Stimulated activated CD8-positive, alpha-beta memory T cell treated with anti-CD3 and anti-CD28 coated beads, Interleukin-7, amount 100 ng/mL, for 24 hours (primary cell): ENCODE measurements around the gene ACSL3.
"Not testable (repeated sequence)": the region's sequence is repeated elsewhere in the genome, so short reads cannot be mapped to it uniquely, and the experiment has no call there.

Experiments used
- DNase-seq: peaks from one replicate; pipeline ENCODE4 v3.0.0-alpha.2; 2020; ENCODE audit warnings: low read depth

Gene ACSL3

GRCh38 chr2:222851956-222852617 lies 8.7 kb upstream of the ACSL3 start:
- no peak for DNase-seq

- DNase-seq: no peak
Observed at GRCh38 chr2:222854773-222855700, 5.8 kb upstream of the ACSL3 start.

DNA sequence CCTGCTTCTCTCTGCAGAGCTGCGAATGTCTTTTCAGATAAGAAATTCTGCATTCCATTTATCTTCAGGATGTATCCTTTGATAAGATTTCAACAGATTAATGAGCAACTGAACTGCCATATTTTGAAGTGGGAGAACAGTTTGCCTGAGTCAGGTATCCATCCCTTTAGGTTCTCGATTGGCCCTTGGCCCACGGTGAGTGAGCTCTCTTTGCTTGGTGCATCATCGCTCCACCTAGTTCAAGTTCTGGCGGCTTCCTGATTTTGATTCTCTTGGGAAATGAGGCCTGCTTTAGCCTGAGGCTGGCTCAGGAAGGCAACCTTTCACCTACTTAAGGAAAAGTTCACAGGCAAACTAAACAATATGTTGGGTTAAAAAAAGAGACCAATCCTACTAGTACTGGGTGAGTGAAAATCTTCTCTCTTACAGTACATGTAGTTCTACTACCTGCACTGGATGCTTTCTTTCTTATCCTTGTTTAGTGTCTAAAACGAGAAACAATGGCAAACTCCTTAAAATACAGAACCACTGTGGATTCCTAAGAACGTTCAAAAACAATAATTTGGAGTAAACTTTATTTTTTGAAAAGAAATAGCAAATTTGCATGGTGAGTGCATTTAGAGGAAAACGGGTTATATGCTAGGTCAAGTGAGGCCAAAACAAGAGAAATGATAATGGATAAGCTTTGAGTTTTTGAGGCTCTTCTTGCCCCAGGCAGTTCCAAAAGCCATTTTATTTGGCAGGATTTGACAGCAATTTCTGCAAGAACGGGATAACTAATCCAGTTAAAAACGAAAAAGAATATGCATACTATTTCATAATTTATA lies 837 bp upstream of the ACSL3 start:
- DNase-seq: no peak

GRCh38 chr2:222861411-222862105 lies 722 bp downstream of the ACSL3 start:
- peak; percentile 17 for DNase-seq

GRCh38 chr2:222862106-222862908 lies 1.5 kb downstream of the ACSL3 start:
- no peak for DNase-seq

DNA sequence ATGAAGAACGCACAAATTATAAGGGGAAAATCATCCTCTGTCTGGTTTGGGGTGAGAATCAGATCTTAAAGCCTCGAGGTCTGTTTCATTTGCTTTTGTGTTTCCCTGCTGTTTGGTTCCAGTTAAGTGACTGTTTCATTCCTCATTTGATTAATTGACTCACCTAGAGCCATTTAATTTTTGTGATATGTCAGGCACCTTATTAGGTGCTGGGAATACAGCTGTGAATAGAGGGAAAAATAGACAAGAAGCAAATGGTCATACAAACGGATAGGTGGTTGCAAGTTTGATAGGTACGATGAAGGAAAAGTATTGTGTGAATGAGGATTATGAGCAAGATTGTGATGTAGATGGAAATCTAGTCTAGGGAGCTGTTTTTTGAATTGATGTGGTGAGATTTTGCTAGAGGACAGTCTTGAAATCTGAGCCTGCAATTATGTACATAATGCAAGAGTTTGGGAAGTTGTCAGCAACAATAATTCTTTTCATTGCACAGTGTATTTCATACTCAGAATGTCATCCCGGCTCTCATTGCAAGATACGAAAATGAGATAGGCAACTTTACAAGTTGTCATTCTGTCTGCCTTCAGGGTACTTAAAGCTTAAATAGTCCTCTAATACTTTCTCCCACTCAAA lies 2.2 kb downstream of the ACSL3 start:
- DNase-seq: no peak

DNA sequence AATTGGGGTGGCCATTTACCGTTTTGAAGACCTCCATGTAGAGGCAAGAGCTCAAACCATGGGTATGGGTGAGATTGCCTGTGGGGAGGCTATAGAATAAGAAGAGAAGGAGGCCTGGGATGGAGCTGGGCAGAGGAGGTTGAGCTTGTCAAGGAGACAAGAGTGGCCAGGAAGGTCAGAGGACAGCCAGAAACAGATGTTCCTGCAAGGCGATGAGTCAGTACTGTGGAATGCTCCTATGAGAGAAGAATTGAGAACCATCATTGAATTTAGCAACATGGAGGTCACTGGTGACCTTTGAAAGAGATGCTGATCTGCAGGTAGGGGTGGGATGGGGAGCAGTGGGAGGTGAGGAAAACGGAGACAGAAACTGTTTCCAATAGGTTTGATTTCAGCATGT lies 3.5 kb downstream of the ACSL3 start:
- DNase-seq: no peak

DNA sequence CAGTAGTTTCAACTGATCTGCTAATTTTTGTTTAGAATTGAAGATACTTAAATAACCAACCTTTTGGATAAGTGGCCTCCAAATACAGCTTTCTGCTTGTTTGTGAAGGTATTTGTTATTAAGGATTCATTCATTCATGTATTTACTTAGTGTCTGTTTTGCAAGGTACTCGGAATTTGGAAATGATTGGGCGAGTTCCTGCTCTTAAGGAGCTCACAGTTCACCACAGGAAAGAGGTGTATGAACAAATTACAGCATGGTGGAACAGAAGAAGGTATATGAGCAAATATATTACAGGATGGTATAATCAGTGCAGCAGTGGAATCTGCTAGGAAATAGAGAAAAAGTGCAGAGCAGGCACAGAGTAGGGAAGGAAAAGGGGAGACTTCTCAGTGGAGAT lies 4.5 kb downstream of the ACSL3 start:
- DNase-seq: no peak

DNA sequence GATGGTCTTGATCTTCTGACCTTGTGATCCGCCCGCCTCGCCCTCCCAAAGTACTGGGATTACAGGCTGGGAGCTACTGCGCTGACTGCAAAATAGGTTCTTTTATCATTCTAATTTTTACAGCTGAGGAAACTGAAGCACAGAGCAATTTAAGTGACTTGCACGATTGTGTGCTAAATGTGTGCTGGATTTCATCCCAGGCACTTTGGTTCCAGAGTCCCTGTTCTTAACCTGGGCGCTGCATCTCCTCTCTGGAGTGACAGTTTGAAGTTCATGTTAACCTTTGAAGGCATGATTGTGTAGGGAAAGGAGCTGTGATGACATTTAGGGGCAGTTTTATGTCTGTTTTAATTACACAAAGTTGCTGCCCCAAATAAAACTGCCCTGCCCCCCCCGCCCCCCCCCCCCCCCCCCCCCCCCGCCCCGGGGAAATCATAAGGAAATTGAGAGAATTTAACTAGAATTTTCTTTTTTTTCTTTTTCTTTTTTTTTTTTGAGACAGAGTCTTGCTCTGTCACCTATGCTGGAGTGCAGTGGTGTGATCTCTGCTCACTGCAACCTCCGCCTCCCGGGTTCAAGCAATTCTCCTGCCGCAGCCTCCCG lies 5.6 kb downstream of the ACSL3 start:
- no peak for DNase-seq

DNA sequence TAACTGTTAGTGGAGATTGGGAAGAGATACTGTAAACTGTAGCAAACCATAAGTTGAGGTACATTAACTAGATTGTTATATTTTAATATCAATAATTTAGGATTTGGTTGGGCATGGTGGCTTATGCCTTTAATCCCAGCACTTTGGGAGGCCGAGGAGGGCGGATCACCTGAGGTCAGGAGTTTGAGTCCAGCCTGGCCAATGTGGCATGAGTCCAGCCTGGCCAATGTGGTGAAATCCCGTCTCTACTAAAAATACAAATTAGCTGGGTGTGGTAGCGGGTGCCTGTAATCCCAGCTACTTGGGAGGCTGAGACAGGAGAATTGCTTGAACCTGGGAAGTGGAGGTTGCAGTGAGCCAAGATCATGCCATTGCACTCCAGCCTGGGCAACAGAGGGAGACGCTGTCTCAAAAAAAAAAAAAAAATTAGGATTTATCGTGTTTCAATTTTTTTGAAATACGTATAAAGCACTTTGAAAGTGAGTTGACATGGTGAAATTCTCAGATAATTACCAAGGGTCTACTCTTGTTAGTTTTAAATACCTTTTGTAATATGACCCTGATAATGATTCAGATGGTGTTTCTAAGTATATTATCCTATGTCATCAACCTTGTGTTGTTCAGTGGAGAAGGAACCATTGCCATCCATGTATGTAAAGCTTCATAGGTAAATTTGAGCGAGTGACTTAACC lies 7.9 kb downstream of the ACSL3 start:
- DNase-seq: not testable (repeated sequence)

- DNase-seq: no peak
Observed at GRCh38 chr2:222869252-222869560, 8.4 kb downstream of the ACSL3 start.

GRCh38 chr2:222871291-222871690 lies 10.5 kb downstream of the ACSL3 start:
- no peak for DNase-seq

DNA sequence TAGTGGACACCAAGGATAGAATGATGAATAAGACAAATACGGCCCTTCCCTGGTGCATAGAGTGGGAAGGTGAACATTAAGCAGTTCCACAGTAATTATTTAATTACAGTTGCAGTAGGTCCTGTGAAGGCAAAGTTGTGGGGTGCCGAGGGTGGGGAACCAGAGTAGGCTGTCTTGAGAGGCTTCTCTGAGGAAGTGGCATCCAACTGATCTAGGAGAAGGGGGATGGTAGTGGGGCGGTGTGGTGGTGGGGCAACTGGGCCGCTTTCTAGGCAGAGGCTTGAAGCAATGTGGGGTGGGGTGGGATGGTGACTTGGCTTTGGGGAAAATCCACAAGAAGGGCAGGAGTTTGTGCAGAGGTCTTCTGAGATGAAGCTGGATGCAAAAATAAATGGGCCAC lies 11.7 kb downstream of the ACSL3 start:
- no peak for DNase-seq

GRCh38 chr2:222875482-222875881 lies 14.6 kb downstream of the ACSL3 start:
- DNase-seq: no peak

DNA sequence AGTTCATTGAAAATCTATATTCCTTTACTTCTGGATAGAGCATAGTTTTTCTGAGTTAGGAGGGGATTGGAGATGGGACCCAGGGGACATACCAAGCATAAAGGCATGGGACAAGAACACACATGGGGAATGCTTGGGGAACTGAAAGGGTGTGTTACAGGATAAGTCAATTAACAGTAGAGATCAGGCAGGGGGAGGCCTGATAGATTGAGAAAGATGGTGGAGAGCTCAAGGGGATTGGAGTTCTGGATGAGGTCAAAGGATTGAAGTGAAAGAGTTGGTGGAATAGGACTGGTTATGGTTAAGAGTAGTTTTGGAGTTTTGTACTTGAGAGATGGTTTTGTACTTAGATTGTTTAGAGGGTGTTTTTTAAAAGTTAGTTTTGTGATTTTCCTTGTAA lies 16.1 kb downstream of the ACSL3 start:
- no peak for DNase-seq

- DNase-seq: no peak
Observed at GRCh38 chr2:222877556-222878300, 16.9 kb downstream of the ACSL3 start.

DNA sequence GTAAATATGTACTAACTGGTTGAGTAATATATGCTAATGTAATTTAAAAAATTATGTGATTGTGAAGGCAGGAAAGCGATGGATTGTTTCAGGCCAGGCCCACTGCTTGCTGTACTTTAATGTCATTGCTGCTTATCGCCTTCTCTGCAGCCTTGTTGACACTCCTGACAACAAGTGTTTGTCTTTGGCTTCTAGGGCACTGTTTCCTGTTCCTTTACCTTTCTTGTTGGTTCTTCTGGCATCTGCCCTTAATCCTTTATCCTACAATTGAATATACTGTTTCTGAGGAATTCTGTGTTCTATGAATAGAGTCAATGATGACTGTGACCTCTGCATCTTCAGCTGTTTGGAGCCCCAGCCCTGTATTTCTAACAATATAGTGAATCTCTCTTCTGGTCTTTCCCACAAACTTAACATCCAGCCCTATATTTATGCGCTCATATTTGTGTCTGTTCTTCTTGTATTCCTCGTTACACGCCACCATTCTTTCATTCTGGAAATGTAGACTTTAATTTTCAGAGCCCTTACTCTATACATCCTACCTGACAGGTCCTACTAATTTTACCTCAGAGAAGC lies 17.6 kb downstream of the ACSL3 start:
- no peak for DNase-seq

DNA sequence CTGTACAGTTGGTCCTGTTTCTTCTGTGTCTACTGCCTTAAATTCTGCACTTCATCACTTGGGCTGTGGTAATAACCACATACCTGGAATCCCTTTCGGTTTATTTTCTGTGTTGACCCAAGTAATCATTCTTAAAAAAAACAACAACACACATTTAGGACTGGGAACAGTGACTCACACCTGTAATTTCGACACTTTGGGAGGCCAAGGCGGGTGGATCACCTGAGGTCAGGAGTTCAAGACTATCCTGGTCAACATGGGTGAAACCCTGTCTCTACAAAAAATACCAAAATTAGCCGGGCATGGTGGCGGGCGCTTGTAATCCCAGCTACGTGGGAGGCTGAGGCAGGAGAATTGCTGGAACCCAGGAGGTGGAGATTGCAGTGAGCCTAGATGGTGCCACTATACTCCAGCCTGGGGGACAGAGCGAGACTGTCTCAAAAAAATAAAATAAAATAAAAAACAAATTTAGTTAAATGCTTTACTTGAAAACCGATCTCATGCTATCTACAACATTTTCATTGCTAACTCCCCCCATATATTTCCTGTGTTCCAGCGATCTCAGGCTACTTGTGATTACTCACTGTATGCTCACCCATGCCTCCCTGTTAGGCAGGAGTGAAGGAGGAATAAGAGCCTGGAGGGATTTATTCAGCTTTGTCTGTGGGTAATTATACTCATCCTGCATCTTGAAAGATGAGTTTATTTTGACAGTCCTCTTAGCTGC lies 18.2 kb downstream of the ACSL3 start:
- DNase-seq: no peak
